HepG2 (cell line): Measurements from ENCODE around the gene THADA. TPM values are rescaled to one million over a fixed set of nuclear protein-coding genes. Genes with fewer than 3 reads are reported as not detected.
A peak's percentile ranks its signal among the peaks of the same experiment; 100 is the strongest.

Experiments
- ATF2 ChIP-seq: sonication (generic); formaldehyde crosslinking; IDR thresholded peaks from 2 replicates; pipeline ENCODE4 v1.4.0; 2020; ENCODE audit warnings: missing genetic modification reagents
- BCL6 ChIP-seq: IDR thresholded peaks from 2 replicates; pipeline ENCODE4 v1.6.1; 2016; ENCODE audit warnings: missing genetic modification reagents, missing compliant biosample characterization
- EED ChIP-seq: sonication (generic); formaldehyde crosslinking; IDR thresholded peaks from 2 replicates; pipeline ENCODE4 v1.5.0; 2020; ENCODE audit warnings: mild to moderate bottlenecking, missing genetic modification reagents
- FOXJ3 ChIP-seq: sonication (generic); formaldehyde crosslinking; IDR thresholded peaks from 2 replicates; pipeline ENCODE4 v1.4.0; 2020; ENCODE audit warnings: missing genetic modification reagents, mild to moderate bottlenecking, borderline replicate concordance
- GABPB1 ChIP-seq: IDR thresholded peaks from 2 replicates; pipeline ENCODE4 v1.6.1; 2016; ENCODE audit warnings: mild to moderate bottlenecking, missing genetic modification reagents, moderate library complexity, missing compliant biosample characterization
- GLMP ChIP-seq: sonication (generic); formaldehyde crosslinking; IDR thresholded peaks from 2 replicates; pipeline ENCODE4 v1.9.0; 2021; ENCODE audit warnings: missing genetic modification reagents, mild to moderate bottlenecking, borderline replicate concordance
- HDAC1 ChIP-seq: sonication (generic); formaldehyde crosslinking; IDR thresholded peaks from 2 replicates; pipeline ENCODE4 v1.5.1; 2020; ENCODE audit warnings: mild to moderate bottlenecking, missing genetic modification reagents
- HNF4A ChIP-seq: sonication (generic); formaldehyde crosslinking; IDR thresholded peaks from 2 replicates; pipeline ENCODE4 v1.4.0; 2020; ENCODE audit warnings: missing genetic modification reagents
- IRF2 ChIP-seq: IDR thresholded peaks from 2 replicates; pipeline ENCODE4 v1.6.1; 2018; ENCODE audit warnings: missing genetic modification reagents, missing compliant biosample characterization
- MEF2D ChIP-seq: sonication (generic); formaldehyde crosslinking; IDR thresholded peaks from 2 replicates; pipeline ENCODE4 v1.5.1; 2020; ENCODE audit warnings: mild to moderate bottlenecking, missing genetic modification reagents
- NFATC3 ChIP-seq: sonication (generic); formaldehyde crosslinking; IDR thresholded peaks from 2 replicates; pipeline ENCODE4 v1.5.1; 2020; ENCODE audit warnings: mild to moderate bottlenecking, missing genetic modification reagents
- POLR2AphosphoS2 ChIP-seq: IDR thresholded peaks from 2 replicates; pipeline ENCODE4 v1.6.1; 2011; ENCODE audit warnings: low read depth, low read length, improper control_type of control experiment
- RARA ChIP-seq: IDR thresholded peaks from 2 replicates; pipeline ENCODE4 v1.6.1; 2016; ENCODE audit warnings: missing genetic modification reagents, missing compliant biosample characterization
- RARG ChIP-seq: sonication (generic); formaldehyde crosslinking; IDR thresholded peaks from 2 replicates; pipeline ENCODE4 v1.4.0; 2020; ENCODE audit warnings: low read depth, mild to moderate bottlenecking, missing genetic modification reagents
- RFX1 ChIP-seq: fragments of 450-650 bp; IDR thresholded peaks from 2 replicates; pipeline ENCODE4 v1.6.1; 2017
- SP2 ChIP-seq: sonication (generic); formaldehyde crosslinking; IDR thresholded peaks from 2 replicates; pipeline ENCODE4 v1.5.1; 2020; ENCODE audit warnings: mild to moderate bottlenecking, missing genetic modification reagents
- THAP7 ChIP-seq: sonication (generic); formaldehyde crosslinking; IDR thresholded peaks from 2 replicates; pipeline ENCODE4 v1.8.1; 2023; ENCODE audit warnings: mild to moderate bottlenecking, missing genetic modification reagents
- ZMAT5 ChIP-seq: sonication (generic); formaldehyde crosslinking; IDR thresholded peaks from 2 replicates; pipeline ENCODE4 v1.5.0; 2020; ENCODE audit warnings: mild to moderate bottlenecking, low read depth, missing genetic modification reagents, borderline replicate concordance
- ZNF652 ChIP-seq: IDR thresholded peaks from 2 replicates; pipeline ENCODE4 v1.6.1; 2016; ENCODE audit warnings: low read depth, borderline replicate concordance
- ZNF674 ChIP-seq: sonication (generic); formaldehyde crosslinking; IDR thresholded peaks from 2 replicates; pipeline ENCODE4 v1.5.0; 2020; ENCODE audit warnings: low read depth, mild to moderate bottlenecking, missing genetic modification reagents
- ZNF7 ChIP-seq: IDR thresholded peaks from 2 replicates; pipeline ENCODE4 v1.6.1; 2016; ENCODE audit warnings: missing biosample characterization, missing genetic modification reagents
- ZNF761 ChIP-seq: sonication (generic); formaldehyde crosslinking; conservative IDR thresholded peaks from 2 replicates; pipeline ENCODE4 v1.4.0; 2020; ENCODE audit warnings: mild to moderate bottlenecking, missing genetic modification reagents
- ZSCAN5A ChIP-seq: sonication (generic); formaldehyde crosslinking; IDR thresholded peaks from 2 replicates; pipeline ENCODE4 v1.8.0; 2022; ENCODE audit warnings: mild to moderate bottlenecking, missing genetic modification reagents, borderline replicate concordance
- polyA plus RNA-seq, 8 experiments: library from polyadenylated mRNA; depleted of rRNA in 3 of 8; stranded (reverse) in 7 of 8; unstranded in 1 of 8; fragments of >200 nt; fragmentation: Illumina TruSeq in 4 of 8; extraction: Trizol in 4 of 8; gene quantifications; 2 replicates each; pipeline versions ENCODE4 v1.2.1 to v1.2.3, GENCODE V29; 2011 to 2016; ENCODE audit warnings: low read depth in 4 of 8, missing spikeins in 1 of 8, mixed read lengths in 1 of 8; ENCODE audit not compliant: insufficient read depth in 1 of 8
- total RNA-seq, 5 experiments: library from RNA; depleted of rRNA; stranded (reverse); fragments of >200 nt; fragmentation: Illumina TruSeq; extraction: Trizol; gene quantifications; 2 replicates each; pipeline ENCODE4 v1.2.3, GENCODE V29; 2016; ENCODE audit warnings: low read depth in 1 of 5
- TF ChIP-seq, protein P1 (sequence below): IDR thresholded peaks from 2 replicates; pipeline ENCODE4 v1.6.1; 2016; ENCODE audit warnings: mild to moderate bottlenecking

THADA gene
- total and polyA plus RNA-seq, 2 of the 13 experiments (the other 11 are each of a cell fraction or from before 2014, with no cell fraction given) = 12.7 to 21.7 TPM

- TF ChIP-seq, protein P1, sequence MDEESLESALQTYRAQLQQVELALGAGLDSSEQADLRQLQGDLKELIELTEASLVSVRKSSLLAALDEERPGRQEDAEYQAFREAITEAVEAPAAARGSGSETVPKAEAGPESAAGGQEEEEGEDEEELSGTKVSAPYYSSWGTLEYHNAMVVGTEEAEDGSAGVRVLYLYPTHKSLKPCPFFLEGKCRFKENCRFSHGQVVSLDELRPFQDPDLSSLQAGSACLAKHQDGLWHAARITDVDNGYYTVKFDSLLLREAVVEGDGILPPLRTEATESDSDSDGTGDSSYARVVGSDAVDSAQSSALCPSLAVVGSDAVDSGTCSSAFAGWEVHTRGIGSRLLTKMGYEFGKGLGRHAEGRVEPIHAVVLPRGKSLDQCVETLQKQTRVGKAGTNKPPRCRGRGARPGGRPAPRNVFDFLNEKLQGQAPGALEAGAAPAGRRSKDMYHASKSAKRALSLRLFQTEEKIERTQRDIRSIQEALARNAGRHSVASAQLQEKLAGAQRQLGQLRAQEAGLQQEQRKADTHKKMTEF (CRISPR knock-in tag) = peak; percentile 71
- TF ChIP-seq HDAC1 (CRISPR knock-in tag) = peak; percentile 43; the same call in 1 of the 2 replicates
- TF ChIP-seq IRF2 (CRISPR knock-in tag) = peak; percentile 68; the same call in 1 of the 2 replicates
- no peak for TF ChIP-seq EED
- no peak for TF ChIP-seq ZMAT5
- TF ChIP-seq MEF2D = peak; percentile 50; the same call in 1 of the 2 replicates
- TF ChIP-seq GLMP (CRISPR knock-in tag) = no peak
- no peak for TF ChIP-seq SP2
- TF ChIP-seq ZSCAN5A (CRISPR knock-in tag) = no peak
- TF ChIP-seq THAP7 (CRISPR knock-in tag) = no peak
- TF ChIP-seq RARG (CRISPR knock-in tag) = no peak
- TF ChIP-seq RFX1 = no peak
- TF ChIP-seq ATF2 (CRISPR knock-in tag) = no peak
- TF ChIP-seq ZNF761 = no peak; the same call in 1 of the 2 replicates
- TF ChIP-seq FOXJ3 (CRISPR knock-in tag) = peak; percentile 92
- TF ChIP-seq GABPB1 (CRISPR knock-in tag) = 0 out of 2 replicates have a peak, but pooled peaks have one; percentile 16
- TF ChIP-seq HNF4A (CRISPR knock-in tag) = peak; percentile 95
- TF ChIP-seq BCL6 (CRISPR knock-in tag) = peak; percentile 78
- peak; percentile 45; the same call in 1 of the 2 replicates for TF ChIP-seq ZNF652 (CRISPR knock-in tag)
- TF ChIP-seq POLR2AphosphoS2 = no peak
- no peak for TF ChIP-seq ZNF7 (CRISPR knock-in tag)
- TF ChIP-seq NFATC3 (CRISPR knock-in tag) = no peak
- TF ChIP-seq ZNF674 (CRISPR knock-in tag) = no peak
- TF ChIP-seq RARA (CRISPR knock-in tag) = peak; percentile 70
These were observed 171.3 kb downstream of the THADA start (continued) for GRCh38 chr2:43424262-43425207.
